22Rv1 (cell line): ENCODE results near the gene STXBP1.

Experiments
- ZFX ChIP-seq: fragments of 450-650 bp; IDR thresholded peaks from 2 replicates; pipeline ENCODE4 v1.6.1; 2017; ENCODE audit warnings: antibody characterized with exemption, borderline replicate concordance
- TF ChIP-seq, protein P1 (sequence below): fragments of 450-650 bp; IDR thresholded peaks from 2 replicates; pipeline ENCODE4 v1.5.1; 2017; ENCODE audit warnings: mild to moderate bottlenecking

DNA sequence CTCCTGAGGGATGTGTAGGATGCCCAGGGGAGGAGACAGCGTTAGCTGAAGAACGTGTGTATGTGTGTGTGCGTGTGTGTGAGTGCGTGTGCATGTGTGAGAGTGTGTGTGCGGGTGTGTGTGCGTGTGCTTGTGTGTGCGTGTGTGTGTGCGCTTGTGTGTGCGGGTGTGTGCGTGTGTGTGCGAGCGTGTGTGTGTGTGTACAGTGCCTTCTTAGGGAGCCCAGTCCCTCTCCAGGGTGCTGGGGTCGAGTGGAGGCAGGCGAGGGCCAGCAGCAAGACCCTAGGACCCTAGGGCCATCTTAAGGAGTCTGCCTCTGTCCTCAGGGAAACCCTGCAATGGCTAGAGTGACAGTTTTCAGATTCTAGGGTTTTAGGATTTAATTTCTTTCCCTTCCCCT is 26.0 kb upstream of the STXBP1 start:
- TF ChIP-seq, protein P1, sequence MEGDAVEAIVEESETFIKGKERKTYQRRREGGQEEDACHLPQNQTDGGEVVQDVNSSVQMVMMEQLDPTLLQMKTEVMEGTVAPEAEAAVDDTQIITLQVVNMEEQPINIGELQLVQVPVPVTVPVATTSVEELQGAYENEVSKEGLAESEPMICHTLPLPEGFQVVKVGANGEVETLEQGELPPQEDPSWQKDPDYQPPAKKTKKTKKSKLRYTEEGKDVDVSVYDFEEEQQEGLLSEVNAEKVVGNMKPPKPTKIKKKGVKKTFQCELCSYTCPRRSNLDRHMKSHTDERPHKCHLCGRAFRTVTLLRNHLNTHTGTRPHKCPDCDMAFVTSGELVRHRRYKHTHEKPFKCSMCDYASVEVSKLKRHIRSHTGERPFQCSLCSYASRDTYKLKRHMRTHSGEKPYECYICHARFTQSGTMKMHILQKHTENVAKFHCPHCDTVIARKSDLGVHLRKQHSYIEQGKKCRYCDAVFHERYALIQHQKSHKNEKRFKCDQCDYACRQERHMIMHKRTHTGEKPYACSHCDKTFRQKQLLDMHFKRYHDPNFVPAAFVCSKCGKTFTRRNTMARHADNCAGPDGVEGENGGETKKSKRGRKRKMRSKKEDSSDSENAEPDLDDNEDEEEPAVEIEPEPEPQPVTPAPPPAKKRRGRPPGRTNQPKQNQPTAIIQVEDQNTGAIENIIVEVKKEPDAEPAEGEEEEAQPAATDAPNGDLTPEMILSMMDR: no peak
- TF ChIP-seq ZFX: no peak
